Smooth muscle cell of the brain vasculature (primary cell): ENCODE results near the gene EIF4E2.
"Not testable (repeated sequence)": the region's sequence is repeated elsewhere in the genome, so short reads cannot be mapped to it uniquely, and the experiment has no call there.

Experiments
- DNase-seq: peaks from one replicate; pipeline ENCODE4 v3.0.0-alpha.2; 2012; ENCODE audit warnings: low read depth, low spot score

Gene EIF4E2

GRCh38 chr2:232568161-232568560, 17.7 kb downstream of the EIF4E2 start:
- DNase-seq: no peak

- DNase-seq: no peak
Observed at GRCh38 chr2:232569541-232569940, 19.1 kb downstream of the EIF4E2 start.

- DNase-seq: not testable (repeated sequence)
Observed at GRCh38 chr2:232570481-232570880, 20.0 kb downstream of the EIF4E2 start.

- peak; percentile 32 for DNase-seq
Observed at GRCh38 chr2:232571026-232571474, 20.6 kb downstream of the EIF4E2 start.

- DNase-seq: no peak
Observed at GRCh38 chr2:232573042-232573441, 22.6 kb downstream of the EIF4E2 start.

GRCh38 chr2:232573771-232574435, 23.4 kb downstream of the EIF4E2 start:
- no peak for DNase-seq

GRCh38 chr2:232574674-232575403, 24.4 kb downstream of the EIF4E2 start:
- DNase-seq: no peak

GRCh38 chr2:232575404-232575746, 24.9 kb downstream of the EIF4E2 start:
- DNase-seq: no peak

GRCh38 chr2:232576995-232577394, 26.5 kb downstream of the EIF4E2 start:
- no peak for DNase-seq

- no peak for DNase-seq
Observed at GRCh38 chr2:232577841-232578240, 27.4 kb downstream of the EIF4E2 start.

- DNase-seq: no peak
Observed at GRCh38 chr2:232578626-232579025, 28.1 kb downstream of the EIF4E2 start.

GRCh38 chr2:232580648-232580981, 30.1 kb downstream of the EIF4E2 start:
- DNase-seq: no peak

GRCh38 chr2:232581725-232582124, 31.2 kb downstream of the EIF4E2 start:
- no peak for DNase-seq

GRCh38 chr2:232584238-232584637, 33.7 kb downstream of the EIF4E2 start:
- DNase-seq: no peak

- DNase-seq: no peak
Observed at GRCh38 chr2:232586943-232587505, 36.5 kb downstream of the EIF4E2 start.

- DNase-seq: no peak
Observed at GRCh38 chr2:232587512-232587911, 37.0 kb downstream of the EIF4E2 start.

GRCh38 chr2:232588031-232588430, 37.5 kb downstream of the EIF4E2 start:
- no peak for DNase-seq

- no peak for DNase-seq
Observed at GRCh38 chr2:232588680-232589585, 38.4 kb downstream of the EIF4E2 start.

- no peak for DNase-seq
Observed at GRCh38 chr2:232592772-232593395, 42.4 kb downstream of the EIF4E2 start.

GRCh38 chr2:232593982-232594381, 43.5 kb downstream of the EIF4E2 start:
- no peak for DNase-seq

GRCh38 chr2:232597362-232598079, 47.0 kb downstream of the EIF4E2 start:
- no peak for DNase-seq
